GM12872 (cell line): ENCODE results near the gene CHST6.

ENCODE experiments used
- TF ChIP-seq, protein P1 (sequence below): IDR thresholded peaks from 3 replicates; pipeline ENCODE4 v1.5.1; 2011; ENCODE audit warnings: low read depth, mild to moderate bottlenecking, low read length, moderate library complexity; ENCODE audit not compliant: insufficient read depth

The CHST6 gene

GRCh38 chr16:75482434-75483205 is 12.6 kb downstream of the CHST6 start:
- TF ChIP-seq, protein P1, sequence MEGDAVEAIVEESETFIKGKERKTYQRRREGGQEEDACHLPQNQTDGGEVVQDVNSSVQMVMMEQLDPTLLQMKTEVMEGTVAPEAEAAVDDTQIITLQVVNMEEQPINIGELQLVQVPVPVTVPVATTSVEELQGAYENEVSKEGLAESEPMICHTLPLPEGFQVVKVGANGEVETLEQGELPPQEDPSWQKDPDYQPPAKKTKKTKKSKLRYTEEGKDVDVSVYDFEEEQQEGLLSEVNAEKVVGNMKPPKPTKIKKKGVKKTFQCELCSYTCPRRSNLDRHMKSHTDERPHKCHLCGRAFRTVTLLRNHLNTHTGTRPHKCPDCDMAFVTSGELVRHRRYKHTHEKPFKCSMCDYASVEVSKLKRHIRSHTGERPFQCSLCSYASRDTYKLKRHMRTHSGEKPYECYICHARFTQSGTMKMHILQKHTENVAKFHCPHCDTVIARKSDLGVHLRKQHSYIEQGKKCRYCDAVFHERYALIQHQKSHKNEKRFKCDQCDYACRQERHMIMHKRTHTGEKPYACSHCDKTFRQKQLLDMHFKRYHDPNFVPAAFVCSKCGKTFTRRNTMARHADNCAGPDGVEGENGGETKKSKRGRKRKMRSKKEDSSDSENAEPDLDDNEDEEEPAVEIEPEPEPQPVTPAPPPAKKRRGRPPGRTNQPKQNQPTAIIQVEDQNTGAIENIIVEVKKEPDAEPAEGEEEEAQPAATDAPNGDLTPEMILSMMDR: no peak

- TF ChIP-seq, protein P1: no peak
Measured at GRCh38 chr16:75481475-75481874, 13.8 kb downstream of the CHST6 start.

- TF ChIP-seq, protein P1: no peak
Measured at GRCh38 chr16:75479421-75479990, 15.7 kb downstream of the CHST6 start.

DNA sequence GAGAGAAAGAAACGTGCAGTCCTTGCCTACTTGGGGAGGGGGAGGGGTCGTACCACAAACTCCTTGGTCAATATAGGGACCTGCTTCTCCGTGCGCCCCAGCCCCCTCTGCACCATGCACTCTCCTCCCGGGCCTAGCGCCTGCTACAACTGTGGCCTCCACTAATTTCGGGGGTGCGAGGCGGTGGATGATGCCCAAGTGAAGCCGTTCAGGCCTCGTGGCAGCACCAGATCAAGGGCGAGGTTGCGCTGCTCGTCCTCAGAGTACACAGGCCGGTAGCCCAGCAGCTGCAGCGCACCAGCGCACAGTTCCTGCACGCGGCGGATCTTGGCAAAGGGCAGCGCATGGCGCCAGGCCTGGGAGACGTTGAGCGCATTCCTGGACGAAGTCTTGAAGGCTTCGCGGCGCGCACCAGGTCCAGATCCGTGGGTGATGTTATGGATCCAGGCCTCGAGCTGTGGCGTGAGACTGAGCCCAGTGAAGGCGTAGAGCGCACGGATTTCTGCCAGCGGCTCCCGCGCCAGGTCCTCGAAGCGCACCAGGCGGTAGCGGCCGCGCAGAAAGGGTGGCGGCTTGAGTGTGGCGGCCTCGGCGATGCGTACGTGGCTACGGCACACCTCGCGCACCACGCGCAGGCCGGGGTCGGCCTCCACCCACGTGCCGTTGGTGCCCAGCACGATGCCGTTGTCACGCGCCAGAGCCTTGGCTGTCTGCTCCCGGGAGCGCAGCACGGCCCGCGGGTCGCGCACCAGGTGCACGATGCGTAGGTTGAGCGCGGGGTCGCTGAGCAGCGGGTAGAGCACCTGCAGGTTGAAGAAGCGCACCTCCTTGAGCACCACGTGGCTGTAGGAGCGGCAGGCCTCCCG is 16.5 kb downstream of the CHST6 start:
- TF ChIP-seq, protein P1: no peak

DNA sequence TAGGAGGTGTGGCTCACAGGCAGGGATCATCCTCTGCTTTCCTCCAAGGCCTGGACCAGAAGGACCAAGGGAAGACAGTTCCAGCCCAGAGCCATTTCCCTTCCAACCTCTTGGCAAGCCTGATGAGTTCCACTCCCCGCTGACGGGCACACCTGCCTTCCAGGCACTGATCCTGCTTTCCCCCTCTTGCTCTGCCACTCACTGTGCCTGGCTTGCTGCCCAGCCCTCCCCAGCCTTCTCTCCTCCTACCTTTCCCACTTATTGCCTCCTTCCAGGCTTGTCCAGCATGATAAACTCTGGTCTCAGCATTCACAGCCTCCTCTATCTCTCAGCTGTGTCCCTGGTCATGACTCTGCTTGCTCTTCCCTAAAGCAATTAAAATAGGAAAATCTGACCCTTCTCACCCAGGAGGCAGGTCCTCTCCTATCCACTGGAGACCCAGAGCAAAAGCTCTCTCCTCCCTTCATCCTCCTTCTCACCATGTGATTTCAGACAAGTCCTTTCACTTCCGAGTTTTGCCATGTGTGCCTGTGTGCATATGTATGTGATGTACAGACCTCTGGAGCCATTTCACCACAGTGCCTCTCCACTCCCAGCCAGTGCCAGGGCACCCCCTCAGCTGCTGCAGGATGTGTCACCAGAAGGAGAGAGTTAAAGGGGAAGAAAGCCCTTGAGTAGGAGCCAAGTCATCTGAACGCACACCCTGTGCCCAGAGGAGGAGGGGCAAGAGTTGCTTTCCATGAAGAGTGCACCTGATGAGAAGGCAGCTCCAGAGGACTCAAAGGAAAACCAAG is 17.4 kb downstream of the CHST6 start:
- TF ChIP-seq, protein P1: no peak

- TF ChIP-seq, protein P1: no peak
Measured at GRCh38 chr16:75476817-75477216, 18.4 kb downstream of the CHST6 start.
